GM12874 (cell line): ENCODE results near the gene PAM16.

Experiments used
- CTCF ChIP-seq: IDR thresholded peaks from 2 replicates; pipeline ENCODE4 v1.5.1; 2011; ENCODE audit warnings: low read depth, mild to moderate bottlenecking, control low read depth, low read length, moderate library complexity; ENCODE audit not compliant: insufficient read depth

Gene PAM16

GRCh38 chr16:4358831-4359561, 7.9 kb upstream of the PAM16 start:
- TF ChIP-seq CTCF: peak; percentile 94

DNA sequence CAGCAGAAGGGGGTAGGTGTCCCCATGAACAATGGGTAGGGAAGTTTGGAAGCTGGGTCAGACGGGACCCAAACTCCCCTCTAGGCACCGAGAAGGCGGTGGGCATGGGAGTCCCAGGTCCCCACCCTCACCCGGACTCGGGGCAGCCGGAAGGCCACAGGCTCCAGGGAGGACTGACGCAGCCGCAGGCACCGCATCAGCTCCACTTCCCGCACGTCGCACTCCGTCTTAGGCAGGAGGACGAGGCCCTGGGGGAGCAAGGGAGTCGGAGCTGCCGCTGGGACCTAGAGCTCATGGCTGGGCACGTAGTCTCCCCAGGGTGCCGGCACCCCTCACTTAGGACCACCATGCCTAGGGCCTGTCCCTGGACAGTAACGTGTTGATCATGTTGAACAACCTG, 7.1 kb upstream of the PAM16 start:
- no peak for TF ChIP-seq CTCF

DNA sequence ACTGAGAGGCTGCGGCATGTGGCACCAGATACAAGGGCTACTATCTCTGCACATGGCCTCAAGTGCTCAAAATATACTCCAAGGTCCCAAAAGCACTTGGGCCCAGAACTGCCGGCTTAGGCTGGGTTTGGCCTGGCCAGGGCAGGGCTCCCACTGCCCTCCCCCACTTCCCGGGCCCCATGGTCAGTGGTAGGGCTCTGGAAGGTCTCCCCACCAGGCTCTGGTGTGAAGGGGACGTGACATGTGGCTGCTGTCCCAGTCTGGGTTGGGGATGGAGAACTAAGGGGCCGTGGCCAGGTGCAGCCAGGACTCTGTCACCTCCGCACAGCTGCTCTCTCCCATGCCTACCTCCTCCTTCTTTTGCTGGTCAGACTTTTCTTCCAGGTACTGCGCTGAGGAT, 5.7 kb upstream of the PAM16 start:
- no peak for TF ChIP-seq CTCF

- no peak for TF ChIP-seq CTCF
Observed at GRCh38 chr16:4354512-4355409, 3.6 kb upstream of the PAM16 start.

- no peak for TF ChIP-seq CTCF
Observed at GRCh38 chr16:4353675-4354074, 2.6 kb upstream of the PAM16 start.

GRCh38 chr16:4352843-4353242, 1.7 kb upstream of the PAM16 start:
- no peak for TF ChIP-seq CTCF

- no peak for TF ChIP-seq CTCF
Observed at GRCh38 chr16:4351880-4352279, 759 bp upstream of the PAM16 start.
